Glutamatergic neuron (in vitro differentiated cells): ENCODE measurements around the gene FAM163B. TPM values are rescaled to one million over a fixed set of nuclear protein-coding genes. Genes with fewer than 3 reads are reported as not detected.
A peak's percentile ranks its signal among the peaks of the same experiment; 100 is the strongest.

Experiments
- DNase-seq: peaks from one replicate; pipeline ENCODE4 v3.0.0; 2022
- H3K27ac Mint-ChIP-seq: one replicate; pipeline ENCODE4 v1.8.0; 2020; ENCODE audit warnings: mild to moderate bottlenecking, mixed read lengths, inconsistent platforms; ENCODE audit not compliant: unreplicated experiment
- H3K27me3 Mint-ChIP-seq: one replicate; pipeline ENCODE4 v1.8.0; 2020; ENCODE audit warnings: mild to moderate bottlenecking, moderate library complexity, mixed read lengths, inconsistent platforms; ENCODE audit not compliant: unreplicated experiment
- H3K36me3 Mint-ChIP-seq: one replicate; pipeline ENCODE4 v1.8.0; 2020; ENCODE audit warnings: mild to moderate bottlenecking, mixed read lengths, inconsistent platforms; ENCODE audit not compliant: unreplicated experiment
- H3K4me1 Mint-ChIP-seq: one replicate; pipeline ENCODE4 v1.8.0; 2020; ENCODE audit warnings: mild to moderate bottlenecking, low read depth, mixed read lengths, inconsistent platforms; ENCODE audit not compliant: unreplicated experiment
- H3K4me3 Mint-ChIP-seq: one replicate; pipeline ENCODE4 v1.8.0; 2020; ENCODE audit warnings: mild to moderate bottlenecking, mixed read lengths, inconsistent platforms; ENCODE audit not compliant: unreplicated experiment
- H3K9me3 Mint-ChIP-seq: one replicate; pipeline ENCODE4 v1.8.0; 2020; ENCODE audit warnings: mild to moderate bottlenecking, moderate library complexity, mixed read lengths, inconsistent platforms; ENCODE audit not compliant: unreplicated experiment
- total RNA-seq: library from RNA; stranded (reverse); fragmentation: NEBNext Ultra II Directional; extraction: Animal tissue kit (Norgen Biotek cat#: 25700); gene quantifications from one replicate; pipeline ENCODE4 v1.2.1, GENCODE V29; 2021; ENCODE audit not compliant: unreplicated experiment
- TF ChIP-seq, protein P1 (sequence below): fragments of 200-600 bp; sonication (generic); IDR thresholded peaks from one replicate; pipeline ENCODE4 v1.5.0; 2021; ENCODE audit not compliant: partially characterized antibody, unreplicated experiment

Gene FAM163B
- total RNA-seq, 1 donor from 2014 or later: 0.51 TPM

DNA sequence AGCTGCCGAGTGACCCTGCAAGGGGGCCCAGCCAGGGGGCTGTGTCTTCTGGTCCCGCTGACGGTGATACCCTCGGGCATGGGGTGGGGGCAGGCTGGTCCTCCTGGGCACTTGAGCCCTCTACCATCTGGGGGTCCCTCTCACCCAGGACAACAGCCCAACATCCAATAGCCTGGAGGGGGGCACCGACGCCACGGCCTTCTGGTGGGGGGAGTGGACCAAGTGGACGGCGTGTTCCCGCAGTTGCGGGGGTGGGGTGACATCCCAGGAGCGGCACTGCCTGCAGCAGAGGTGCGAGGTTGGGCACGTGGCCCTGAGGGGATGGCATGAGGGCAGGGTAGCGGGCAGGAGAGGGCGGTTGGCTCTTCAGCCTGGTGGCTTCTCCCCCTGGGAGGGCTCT, 71.9 kb downstream of the FAM163B start:
- Mint-ChIP-seq H3K9me3 (peaks cover 10% of the 10 kb centered on the region), H3K4me3 (no peak overlapping the region), H3K27me3 (peaks cover 17% of the 10 kb centered on the region), H3K36me3 (no peaks in the 10 kb centered on the region), H3K27ac (no peak overlapping the region), H3K4me1 (peaks cover 26% of the 10 kb centered on the region)
- DNase-seq: no peak
- TF ChIP-seq, protein P1, sequence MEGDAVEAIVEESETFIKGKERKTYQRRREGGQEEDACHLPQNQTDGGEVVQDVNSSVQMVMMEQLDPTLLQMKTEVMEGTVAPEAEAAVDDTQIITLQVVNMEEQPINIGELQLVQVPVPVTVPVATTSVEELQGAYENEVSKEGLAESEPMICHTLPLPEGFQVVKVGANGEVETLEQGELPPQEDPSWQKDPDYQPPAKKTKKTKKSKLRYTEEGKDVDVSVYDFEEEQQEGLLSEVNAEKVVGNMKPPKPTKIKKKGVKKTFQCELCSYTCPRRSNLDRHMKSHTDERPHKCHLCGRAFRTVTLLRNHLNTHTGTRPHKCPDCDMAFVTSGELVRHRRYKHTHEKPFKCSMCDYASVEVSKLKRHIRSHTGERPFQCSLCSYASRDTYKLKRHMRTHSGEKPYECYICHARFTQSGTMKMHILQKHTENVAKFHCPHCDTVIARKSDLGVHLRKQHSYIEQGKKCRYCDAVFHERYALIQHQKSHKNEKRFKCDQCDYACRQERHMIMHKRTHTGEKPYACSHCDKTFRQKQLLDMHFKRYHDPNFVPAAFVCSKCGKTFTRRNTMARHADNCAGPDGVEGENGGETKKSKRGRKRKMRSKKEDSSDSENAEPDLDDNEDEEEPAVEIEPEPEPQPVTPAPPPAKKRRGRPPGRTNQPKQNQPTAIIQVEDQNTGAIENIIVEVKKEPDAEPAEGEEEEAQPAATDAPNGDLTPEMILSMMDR: no peak

DNA sequence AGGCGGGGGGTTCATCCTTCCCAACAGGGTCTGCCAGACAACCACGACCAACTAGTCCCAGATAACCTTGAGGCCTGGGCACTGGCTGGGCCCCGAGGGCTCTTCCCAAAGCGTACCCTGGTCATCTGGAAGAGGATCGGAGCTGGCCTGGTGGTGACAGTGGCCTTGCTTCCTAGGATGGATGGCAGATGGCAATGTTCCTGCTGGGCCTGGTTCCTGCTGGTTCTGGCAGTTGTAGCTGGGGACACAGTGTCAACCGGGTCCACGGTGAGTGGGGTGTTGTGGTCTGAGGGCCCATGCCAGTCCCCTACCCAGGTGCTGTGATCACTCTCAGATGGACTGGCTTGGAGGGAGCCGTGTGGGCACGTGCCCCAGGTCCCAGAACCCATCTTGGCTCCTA, 72.7 kb downstream of the FAM163B start:
- H3K36me3 Mint-ChIP-seq: no peaks in the 10 kb centered on the region

DNA sequence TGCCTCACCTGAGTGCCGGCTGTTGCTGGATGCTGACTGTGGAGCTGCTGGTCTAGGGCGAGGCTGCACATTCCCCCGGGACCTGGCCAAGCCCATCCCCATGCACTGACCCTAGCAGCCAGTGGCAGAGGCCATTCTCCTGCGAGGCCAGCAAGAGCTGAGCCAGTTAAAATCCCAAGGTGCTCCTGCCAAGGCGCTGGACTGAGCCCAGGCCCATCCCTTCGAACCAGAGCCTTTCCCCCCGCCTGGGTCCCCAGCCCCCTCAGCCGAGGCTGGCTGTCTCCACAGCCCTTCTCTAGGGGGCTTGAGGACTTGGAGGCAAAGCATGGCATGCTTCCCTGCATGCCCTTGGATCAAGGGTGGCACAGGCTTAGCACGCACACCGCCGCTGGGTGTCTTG, 73.1 kb downstream of the FAM163B start:
- Mint-ChIP-seq H3K4me3 (no peak overlapping the region), H3K4me1 (peaks cover 32% of the 10 kb centered on the region)

More for the DNA sequence above, 72.7 kb downstream of the FAM163B start:
- TF ChIP-seq, protein P1: no peak
- Mint-ChIP-seq H3K4me1 (peaks cover 30% of the 10 kb centered on the region), H3K27me3 (peaks cover 17% of the 10 kb centered on the region), H3K27ac (no peak overlapping the region), H3K4me3 (no peak overlapping the region), H3K9me3 (peaks cover 10% of the 10 kb centered on the region)
- no peak for DNase-seq

DNA sequence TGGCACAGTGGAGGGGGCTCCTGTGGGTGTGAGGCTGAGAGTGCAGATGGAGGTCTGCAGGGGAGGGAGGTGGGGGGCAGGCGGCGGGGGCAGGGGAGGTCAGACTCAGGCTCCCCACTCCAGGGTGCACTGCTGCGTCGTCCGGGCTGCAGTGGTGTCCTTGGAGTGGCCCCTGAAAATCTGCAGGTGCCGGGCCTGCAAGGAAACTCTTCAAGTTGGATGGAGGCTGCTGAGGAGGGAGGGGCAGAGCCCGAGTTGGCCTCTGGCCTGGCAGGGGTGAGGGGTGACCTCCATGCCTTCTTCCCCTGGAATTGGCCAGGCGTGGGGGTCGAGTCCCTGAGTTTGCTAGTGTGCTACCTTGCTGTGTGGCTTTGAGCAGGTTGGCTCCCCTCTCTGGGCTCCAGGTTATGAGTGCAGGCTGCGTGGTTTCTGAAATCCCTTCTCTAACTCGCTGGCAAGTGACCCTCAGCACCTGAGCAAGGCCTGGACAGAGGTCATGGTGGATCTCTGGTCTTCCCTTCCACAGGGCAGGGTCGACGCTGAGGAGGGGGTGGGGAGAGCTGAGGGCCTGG, 73.8 kb downstream of the FAM163B start:
- no peak for DNase-seq
- H3K4me3 Mint-ChIP-seq: peak overlapping the region; percentile 20
- H3K9me3 Mint-ChIP-seq: peaks cover 10% of the 10 kb centered on the region
- H3K4me1 Mint-ChIP-seq: peaks cover 31% of the 10 kb centered on the region
- H3K27ac Mint-ChIP-seq: no peak overlapping the region
- H3K27me3 Mint-ChIP-seq: peaks cover 15% of the 10 kb centered on the region
- H3K36me3 Mint-ChIP-seq: no peaks in the 10 kb centered on the region
- TF ChIP-seq, protein P1: no peak

More for the DNA sequence above, 73.1 kb downstream of the FAM163B start:
- no peak for DNase-seq
- Mint-ChIP-seq H3K27ac (no peak overlapping the region), H3K27me3 (peaks cover 17% of the 10 kb centered on the region), H3K36me3 (no peaks in the 10 kb centered on the region), H3K9me3 (peaks cover 10% of the 10 kb centered on the region)
- TF ChIP-seq, protein P1: no peak

DNA sequence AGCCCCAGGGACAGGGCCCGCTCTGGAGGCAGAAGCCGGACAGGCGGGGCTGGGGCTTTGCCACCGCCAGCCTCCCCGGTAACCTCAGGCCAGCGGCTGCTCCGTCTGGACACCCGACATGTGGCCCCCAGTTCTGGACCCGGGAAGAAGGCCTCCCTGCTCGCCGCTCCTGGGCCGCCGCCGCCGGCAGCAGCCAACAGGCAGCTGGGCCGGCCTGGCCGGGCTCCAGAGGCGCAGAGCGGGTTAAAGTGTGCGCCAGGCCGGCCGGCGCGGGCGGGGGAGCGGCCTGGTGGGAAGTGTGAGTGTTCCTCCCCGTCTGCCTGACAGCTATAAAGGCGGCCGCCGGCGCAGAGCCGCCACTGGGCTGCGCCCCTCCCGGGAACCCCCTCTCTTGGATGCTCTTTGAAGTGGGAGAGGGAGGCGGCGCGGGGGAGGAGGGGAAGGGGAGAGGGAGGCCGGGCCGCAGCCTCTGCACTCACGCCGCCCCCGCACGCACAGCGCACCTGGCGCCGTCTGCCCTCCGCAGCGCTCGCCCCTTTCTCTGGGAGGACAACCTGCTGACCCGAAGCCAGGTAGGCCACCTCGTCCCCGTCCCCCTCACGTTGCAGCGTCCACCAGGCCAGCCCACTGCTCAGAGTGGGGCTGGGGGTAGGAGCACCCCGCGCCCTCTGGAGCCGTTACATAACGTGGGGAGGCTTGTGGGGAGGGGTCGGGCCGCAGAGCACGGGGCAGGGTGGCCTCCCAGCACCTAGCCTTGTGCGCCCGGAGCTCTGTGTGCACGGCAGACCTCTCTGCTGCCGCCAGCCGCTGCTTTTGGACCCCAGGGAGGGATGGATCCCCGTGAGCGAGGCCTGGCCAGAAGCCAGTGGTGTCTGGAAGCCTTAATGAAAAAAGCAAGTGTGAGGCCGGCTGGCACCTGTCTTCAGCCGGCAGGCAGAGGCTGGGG, 74.6 kb downstream of the FAM163B start, which contains the start of gene ADAMTSL2:
TSS of gene ADAMTSL2 (plus strand) at position 359 of the 946 bp plus-strand sequence. CDS start 2,009 bp downstream, outside the sequence.
- H3K27me3 Mint-ChIP-seq: peaks cover 14% of the 10 kb centered on the region
- H3K27ac Mint-ChIP-seq: peak within 1 kb of the TSS; percentile 77
- TF ChIP-seq, protein P1: no peak
- DNase-seq: peak; percentile 78
- peaks cover 10% of the 10 kb centered on the region for H3K9me3 Mint-ChIP-seq
- peaks cover 27% of the 10 kb centered on the region for H3K4me1 Mint-ChIP-seq
- H3K4me3 Mint-ChIP-seq: peak within 1 kb of the TSS; percentile 70
- H3K36me3 Mint-ChIP-seq: no peaks in the 10 kb centered on the region
